ENCODE data around the gene CEP55.
"Not testable (repeated sequence)": the region's sequence is repeated elsewhere in the genome, so short reads cannot be mapped to it uniquely, and the experiment has no call there.

Gene CEP55

GRCh38 chr10:93515071-93516005, 18.9 kb downstream of the CEP55 start:
- DNase-seq: no peak

- no peak for DNase-seq
Measured at GRCh38 chr10:93516006-93516380, 19.6 kb downstream of the CEP55 start.

- no peak for DNase-seq
Measured at GRCh38 chr10:93518531-93518930, 22.1 kb downstream of the CEP55 start.

- no peak for DNase-seq
Measured at GRCh38 chr10:93535293-93535692, 38.9 kb downstream of the CEP55 start.

- DNase-seq: not testable (repeated sequence)
Measured at GRCh38 chr10:93540871-93541270, 44.5 kb downstream of the CEP55 start.

- DNase-seq: no peak
Measured at GRCh38 chr10:93541402-93542357, 45.3 kb downstream of the CEP55 start.

- DNase-seq: peak; percentile 65
Measured at GRCh38 chr10:93542358-93542791, 46.0 kb downstream of the CEP55 start.

- DNase-seq: not testable (repeated sequence)
Measured at GRCh38 chr10:93546995-93547394, 50.6 kb downstream of the CEP55 start.

- no peak for DNase-seq
Measured at GRCh38 chr10:93547522-93547921, 51.1 kb downstream of the CEP55 start.

GRCh38 chr10:93548376-93549071, 52.1 kb downstream of the CEP55 start:
- DNase-seq: no peak

GRCh38 chr10:93550606-93551005, 54.2 kb downstream of the CEP55 start:
- no peak for DNase-seq

GRCh38 chr10:93552780-93553179, 56.4 kb downstream of the CEP55 start:
- DNase-seq: no peak

- no peak for DNase-seq
Measured at GRCh38 chr10:93553482-93554315, 57.3 kb downstream of the CEP55 start.

GRCh38 chr10:93554316-93554663, 57.9 kb downstream of the CEP55 start:
- no peak for DNase-seq

- DNase-seq: peak; percentile 25
Measured at GRCh38 chr10:93554760-93555432, 58.5 kb downstream of the CEP55 start.

GRCh38 chr10:93559490-93559889, 63.1 kb downstream of the CEP55 start:
- no peak for DNase-seq

GRCh38 chr10:93560541-93560940, 64.1 kb downstream of the CEP55 start:
- DNase-seq: no peak

GRCh38 chr10:93565446-93565845, 69.0 kb downstream of the CEP55 start:
- no peak for DNase-seq

GRCh38 chr10:93566435-93567276, 70.2 kb downstream of the CEP55 start, which contains the start of gene FFAR4:
FFAR4 (plus strand) TSS chr10:93566665; CDS start chr10:93566721, 56 bp downstream.
- DNase-seq: no peak
